HG03064 (cell line): ENCODE measurements around the gene NXN.
"Not testable (repeated sequence)": the region's sequence is repeated elsewhere in the genome, so short reads cannot be mapped to it uniquely, and the experiment has no call there.

Experiments
- ATAC-seq: cut with Tn5 transposase; IDR thresholded peaks from one replicate; pipeline ENCODE4 v1.9.1; 2021; ENCODE audit warnings: low read depth; ENCODE audit not compliant: unreplicated experiment

The NXN gene

DNA sequence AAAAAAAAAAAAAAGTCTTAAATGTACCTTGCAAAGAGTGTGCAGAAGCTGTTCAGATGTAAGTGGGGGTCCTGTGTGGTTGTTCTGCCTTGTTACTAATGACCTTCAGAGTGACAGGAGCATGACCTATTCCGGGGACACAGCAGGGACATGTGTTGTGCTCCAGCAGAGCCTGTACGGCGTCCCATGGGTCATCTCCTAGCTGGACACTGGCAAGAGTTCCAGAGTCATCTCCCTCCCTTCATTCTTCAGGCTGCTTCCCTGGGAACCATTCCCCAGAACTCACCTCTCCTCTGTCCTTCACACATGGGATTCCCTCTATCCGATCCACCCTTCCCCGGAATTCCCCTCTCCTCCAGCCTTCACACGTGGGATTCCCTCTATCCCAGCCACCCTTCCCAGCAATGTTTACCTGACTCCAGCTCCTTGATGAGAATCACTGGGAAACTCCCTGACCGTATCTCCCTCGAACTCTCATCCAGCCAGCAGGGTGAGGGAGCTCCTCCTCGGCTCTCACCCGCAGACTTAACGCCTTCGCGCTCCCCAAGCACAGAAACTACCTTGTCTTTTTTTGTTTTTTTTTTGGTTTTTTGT is 111.6 kb downstream of the NXN start:
- ATAC-seq = no peak

DNA sequence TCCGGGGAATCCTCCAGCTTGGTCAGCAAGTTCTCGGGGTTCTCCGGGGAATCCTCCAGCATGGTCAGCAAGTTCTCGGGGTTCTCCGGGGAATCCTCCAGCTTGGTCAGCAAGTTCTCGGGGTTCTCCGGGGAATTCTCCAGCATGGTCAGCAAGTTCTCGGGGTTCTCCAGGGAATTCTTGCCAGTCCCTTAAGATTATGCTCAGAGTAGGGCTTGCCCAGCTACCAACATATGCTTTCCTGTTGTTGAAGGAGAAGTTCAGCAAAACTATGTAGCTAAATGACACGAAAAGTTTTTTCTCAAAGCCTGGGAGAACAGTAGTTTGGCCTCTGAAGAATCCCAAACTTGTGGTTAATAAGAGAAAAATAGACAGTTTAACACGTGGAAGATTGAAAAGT is 112.3 kb downstream of the NXN start:
- not testable (repeated sequence) for ATAC-seq

DNA sequence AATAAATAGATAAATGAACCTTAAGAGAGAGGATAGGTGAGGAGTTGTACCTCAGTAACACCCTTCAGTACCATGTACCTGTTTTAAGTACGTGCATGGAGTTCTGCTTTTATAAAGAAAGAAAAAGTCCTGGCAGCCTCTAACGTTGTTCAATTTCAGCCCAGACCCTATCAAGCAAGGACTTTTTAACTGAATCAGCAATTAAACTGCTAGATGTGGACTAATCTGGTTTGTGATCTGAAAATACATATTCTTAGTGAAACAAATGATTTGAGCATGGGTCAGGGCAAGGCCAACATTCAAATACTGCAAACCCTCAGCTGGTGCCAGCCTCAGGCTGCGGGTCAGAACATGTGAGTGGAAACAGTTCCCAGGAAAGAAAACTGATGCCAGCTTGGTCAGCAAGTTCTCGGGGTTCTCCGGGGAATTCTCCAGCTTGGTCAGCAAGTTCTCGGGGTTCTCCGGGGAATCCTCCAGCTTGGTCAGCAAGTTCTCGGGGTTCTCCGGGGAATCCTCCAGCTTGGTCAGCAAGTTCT is 112.9 kb downstream of the NXN start:
- no peak for ATAC-seq

DNA sequence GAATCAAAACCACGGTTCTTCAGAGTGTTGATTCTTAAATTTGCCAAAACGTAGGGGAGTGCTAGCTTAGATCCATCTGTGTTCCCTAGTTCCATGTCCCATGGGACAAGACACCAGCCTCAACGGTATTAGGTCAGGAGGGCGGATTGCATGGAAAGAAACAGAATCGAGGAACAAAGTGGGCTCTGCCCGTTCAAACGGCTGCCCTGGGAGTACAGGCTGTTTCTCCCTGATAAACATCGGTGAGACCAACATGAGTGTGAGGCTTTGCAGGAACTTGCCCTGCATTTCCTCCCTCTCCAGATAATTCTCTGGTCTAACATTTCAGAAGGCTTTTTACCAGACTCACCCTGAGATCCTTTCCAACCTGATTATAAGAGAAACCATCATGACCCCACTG is 115.3 kb downstream of the NXN start:
- no peak for ATAC-seq

DNA sequence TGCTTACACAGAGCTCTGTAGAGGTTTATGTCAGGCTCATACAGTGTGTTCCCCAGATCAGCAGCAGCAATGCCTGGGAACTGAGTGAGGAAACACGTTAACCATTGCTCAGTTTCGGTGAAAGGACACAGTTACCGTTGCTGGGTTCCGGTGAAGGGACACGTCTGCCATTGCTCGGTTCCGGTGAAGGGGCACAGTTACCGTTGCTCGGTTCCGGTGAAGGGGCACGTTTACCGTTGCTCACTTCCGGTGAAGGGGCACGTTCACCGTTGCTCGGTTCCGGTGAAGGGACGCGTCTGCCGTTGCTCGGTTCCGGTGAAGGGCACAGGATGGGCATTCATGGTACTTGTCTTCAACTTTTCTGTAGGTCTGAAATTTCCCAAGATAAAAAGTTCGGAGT is 115.7 kb downstream of the NXN start:
- ATAC-seq = no peak

DNA sequence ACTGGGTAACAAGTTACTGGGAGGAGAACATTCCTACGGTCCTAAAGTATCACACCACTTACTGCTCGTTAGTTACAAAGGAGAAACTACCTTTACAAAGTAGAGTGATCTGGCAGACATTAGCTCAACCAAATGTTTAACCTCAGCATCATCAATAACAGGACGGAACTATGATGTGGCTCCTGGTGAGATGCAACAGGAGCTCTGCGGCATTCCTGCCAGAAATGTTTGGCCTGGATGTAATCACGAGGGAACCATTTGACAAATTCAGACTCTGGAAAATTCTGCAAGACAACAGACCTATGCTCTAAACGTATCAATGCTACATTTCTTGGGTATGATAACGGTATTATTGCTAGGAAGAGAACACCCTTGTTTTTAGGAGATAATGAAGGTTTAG is 117.0 kb downstream of the NXN start:
- ATAC-seq = no peak

DNA sequence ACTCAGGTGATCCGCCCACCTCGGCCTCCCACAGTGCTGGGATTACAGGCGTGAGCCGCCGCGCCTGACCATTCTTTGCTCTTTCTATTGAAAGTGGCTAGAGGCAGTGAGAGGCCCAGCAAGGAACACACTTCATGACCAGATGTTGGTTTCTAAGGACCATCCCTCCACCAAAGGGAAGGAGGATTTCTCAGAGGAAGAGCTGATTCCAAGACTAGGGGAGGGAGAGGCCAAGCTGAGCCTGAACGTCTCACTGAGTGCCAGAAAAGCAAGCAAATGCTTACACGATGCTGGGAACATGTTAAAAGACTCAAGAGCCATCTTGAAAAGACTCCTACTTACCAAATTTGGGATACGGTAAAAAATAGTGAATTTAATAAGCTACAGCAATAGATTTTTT is 118.2 kb downstream of the NXN start:
- no peak for ATAC-seq

DNA sequence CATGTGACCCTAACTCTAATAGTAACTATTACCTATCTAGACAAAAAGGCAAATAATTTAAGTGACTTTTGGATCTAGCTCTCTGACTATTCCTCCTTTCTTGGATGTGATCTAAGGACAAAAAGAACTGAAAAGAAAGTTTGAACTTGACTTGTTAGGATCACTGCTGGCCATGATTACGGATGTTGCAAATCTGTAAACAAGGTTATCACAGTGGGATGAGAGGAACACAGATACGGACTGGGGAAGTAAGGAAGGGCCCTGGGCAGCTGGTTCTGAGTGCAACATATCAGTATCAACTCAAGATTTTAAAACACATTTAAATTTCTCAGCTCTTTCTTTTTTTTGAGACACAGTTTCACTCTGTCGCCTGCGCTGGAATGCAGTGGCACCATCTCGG is 118.8 kb downstream of the NXN start:
- ATAC-seq = no peak

DNA sequence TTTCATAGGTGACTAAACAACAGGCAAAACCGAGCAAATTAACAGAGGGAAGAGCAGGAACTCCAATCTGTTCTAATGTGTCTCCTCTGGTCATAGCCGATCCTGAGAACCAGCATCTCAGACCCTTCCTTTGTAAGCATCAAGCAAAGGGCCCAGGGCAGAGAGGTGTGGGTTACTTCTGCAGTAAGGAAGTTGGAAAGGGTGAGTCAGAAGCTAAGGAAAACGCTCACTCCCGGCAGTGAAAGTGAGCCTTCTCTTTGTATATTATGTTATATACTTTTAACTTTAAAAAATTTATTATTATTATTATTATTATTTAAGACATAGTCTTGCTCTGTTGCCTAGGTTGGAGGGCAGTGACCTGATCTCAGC is 119.8 kb downstream of the NXN start:
- no peak for ATAC-seq

DNA sequence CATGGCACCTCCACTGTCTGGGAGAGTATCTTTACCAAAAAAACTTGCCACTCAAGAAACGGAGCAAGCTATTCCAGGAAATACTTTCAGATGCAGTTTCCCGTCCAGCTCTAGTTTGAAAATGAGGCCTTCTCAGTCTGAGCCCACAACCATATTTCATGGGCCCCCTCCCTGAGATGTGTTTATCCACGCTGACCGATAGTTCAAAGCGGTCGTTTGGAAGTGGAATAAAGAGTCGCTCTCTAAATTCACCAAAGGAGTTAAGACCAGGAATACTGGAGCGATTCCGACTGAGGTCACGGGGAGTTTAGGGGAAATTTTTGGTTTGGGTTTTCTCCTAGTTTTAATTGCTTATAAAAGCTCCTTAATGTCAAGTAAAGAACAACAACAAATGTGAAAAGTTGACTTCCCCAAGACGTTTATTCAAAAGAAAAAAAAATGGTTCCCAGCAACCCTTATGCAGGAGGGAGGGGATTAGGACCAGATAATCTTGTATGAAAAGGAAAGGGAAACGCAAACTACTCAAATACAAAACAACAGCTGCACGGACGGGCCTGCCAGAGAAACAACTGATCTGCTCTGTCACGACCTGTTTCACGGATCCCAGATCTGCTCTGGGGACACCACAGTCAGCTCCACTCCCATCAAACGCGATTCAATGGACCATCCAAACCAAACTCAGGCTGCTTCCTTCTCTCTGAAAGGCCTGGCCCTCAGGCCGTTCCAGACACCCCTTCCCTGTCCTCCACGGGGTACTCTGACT is 120.3 kb downstream of the NXN start:
- ATAC-seq = no peak

DNA sequence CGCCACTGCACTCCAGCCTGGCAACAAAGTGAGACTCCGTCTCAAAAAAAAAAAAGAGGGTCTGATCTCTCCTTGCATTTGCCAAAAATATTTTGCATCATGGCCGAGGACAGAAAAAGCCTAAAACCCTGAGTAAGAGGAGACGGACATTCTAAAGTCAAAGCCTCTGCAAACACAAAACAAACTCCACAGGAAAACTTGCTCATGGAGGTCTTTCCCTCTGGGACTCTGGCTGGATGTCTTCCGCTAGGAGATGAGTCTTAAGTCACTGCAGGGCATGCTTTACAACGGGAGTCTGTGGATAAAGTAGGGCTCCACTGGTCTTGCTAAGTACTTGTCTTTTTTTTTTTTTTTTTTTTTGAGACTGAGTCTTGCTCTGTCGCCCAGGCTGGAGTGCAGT is 123.4 kb downstream of the NXN start:
- ATAC-seq = no peak

DNA sequence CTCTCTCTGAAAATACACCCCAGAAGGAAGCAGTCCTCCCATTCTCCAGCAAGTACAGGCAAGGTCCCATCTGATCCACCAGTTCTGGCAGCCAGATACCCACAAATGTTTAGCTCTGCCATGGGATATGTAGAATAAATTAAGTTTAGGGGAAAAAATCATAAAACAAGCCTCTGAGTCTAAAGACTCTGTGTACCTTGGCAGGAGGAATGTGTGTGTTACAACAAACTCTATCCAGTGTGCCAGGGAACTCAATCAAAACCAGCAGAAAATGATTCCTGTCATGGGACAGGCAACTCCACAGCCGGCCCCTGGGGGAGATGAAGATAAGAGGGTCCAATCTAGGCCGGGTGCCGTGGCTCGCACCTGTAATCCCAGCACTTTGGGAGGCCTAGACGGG is 124.0 kb downstream of the NXN start:
- no peak for ATAC-seq

DNA sequence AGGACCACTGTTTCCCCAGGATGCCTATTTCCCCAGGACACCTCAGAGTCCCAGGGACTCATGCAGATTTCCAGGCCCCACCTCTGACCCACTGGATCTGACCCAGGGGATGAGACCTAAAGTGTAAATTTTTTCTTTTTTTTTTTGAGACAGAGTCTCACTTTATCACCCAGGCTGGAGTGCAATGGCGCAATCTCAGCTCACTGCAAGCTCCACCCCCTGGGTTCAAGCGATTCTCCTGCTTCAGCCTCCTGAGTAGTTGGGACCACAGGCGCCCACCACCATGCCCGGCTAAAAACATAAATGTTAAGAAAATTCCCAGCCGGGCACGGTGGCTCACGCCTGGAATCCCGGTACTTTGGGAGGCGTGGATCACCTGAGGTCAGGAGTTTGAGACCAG is 126.7 kb downstream of the NXN start:
- not testable (repeated sequence) for ATAC-seq

DNA sequence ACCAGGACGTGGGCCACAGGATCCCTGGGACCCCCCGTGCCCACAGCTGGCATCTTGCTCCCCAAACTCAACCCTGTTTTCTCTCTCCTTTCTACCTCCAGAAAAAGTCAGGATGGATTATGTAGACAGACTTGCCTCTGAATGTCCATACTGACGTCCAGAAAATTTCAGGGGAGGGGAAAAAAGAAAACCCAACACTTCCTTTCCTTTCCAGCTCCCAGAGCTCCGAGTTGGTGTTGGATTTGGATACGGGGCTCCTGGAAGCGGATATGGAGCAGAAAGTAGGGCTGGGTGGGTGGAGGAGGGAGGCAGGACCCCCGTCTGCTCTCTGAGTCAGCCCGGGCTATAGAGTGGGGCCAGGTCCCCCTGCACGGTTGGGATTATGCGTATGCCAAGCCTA is 127.2 kb downstream of the NXN start:
- ATAC-seq = no peak

DNA sequence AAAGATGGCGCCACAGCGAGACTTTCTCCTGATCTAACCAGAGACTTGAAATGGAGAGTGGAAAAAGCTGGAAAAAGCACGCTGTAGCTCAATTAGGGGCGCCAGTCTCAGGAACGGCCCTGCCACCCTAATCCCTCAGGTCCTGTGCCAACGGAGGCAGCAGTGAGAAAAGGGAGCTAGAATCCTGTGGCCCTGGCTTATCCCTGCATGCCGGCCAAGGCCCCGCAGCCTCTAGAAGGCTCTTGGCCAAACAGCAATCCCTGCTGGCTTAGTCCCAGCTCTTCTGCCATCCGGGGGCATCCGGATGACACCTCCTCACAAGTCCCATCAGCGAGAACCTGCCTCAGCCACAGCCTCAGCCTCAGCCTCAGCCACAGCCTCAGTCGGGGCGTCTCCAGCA is 127.7 kb downstream of the NXN start:
- no peak for ATAC-seq

DNA sequence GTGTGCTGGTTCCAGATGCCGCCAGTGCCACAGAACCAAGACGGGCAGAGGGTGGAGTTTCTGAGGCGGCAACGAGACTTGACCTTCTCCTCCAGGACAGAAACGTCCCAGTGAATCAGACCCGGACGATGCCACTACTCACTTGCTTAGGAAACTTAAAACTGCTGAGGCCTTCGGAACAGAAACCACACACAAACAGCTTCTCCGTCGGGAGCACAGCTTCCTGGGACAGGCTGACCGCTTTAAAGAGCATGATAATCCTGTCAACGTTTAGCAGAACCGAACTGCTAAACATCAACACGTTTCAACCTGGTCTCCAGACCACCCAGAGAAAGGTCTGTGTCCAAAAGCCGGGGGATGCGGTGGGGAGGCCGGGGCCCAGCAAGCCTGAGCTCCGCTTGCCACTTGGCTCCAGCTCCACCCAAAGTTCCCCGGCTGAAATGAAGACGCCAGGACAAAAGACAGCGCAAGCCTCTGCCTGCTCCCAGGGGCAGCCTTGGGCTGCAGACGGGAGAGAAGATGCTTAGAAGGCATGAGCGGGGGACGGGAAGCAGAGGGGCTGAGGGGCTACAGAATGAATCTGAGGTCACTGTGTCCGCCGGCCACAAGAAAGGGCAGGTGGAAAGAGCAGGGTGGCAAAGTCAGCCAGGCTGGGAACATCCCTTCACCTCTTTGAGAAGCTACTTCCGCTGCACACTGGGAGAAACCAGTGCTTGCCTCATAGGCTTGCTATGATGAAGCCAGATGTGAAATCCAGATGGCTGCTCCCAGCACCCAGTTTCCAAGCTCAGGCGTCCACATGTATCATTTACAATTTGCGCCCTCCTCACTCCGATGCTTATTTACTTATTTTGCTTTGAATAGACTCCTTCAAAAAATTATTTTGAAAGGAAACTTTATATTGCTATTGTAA is 128.5 kb downstream of the NXN start:
- no peak for ATAC-seq

DNA sequence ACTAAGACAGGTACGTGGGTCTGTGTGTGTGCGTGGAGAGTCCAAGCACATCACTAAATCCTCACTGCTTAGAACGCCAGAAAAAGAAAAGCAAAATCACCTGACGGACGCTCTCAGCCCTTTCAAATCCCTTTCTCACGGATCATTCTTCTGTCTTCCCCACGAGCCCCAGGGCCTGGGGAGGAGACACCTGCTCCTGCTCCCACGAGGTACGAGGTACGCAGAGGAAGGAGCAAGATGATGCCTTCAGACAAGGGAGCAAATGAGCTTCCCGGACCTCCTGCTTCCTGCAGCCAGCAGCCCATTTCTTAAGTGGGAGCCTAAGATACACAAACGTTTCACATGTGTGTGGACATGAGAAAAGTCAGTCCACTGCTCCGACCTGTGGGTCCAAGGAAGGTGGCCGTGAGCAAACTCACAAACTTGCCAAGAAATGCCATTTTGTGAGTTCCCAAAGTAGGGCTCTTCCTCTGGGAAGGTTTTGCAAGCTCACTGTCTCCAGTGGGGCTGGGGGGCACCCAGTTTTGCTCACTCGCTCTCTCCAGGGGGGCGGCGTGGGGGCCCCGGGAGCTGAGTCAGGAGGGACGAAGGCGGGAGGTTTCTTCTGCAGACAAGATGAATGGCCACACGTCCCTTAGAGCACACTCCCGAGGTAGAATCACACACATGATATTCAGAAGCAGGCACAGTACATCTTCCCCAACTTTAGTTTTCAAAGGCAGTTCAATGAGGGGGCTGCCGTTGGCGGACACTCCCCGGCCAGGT is 129.3 kb downstream of the NXN start:
- no peak for ATAC-seq

DNA sequence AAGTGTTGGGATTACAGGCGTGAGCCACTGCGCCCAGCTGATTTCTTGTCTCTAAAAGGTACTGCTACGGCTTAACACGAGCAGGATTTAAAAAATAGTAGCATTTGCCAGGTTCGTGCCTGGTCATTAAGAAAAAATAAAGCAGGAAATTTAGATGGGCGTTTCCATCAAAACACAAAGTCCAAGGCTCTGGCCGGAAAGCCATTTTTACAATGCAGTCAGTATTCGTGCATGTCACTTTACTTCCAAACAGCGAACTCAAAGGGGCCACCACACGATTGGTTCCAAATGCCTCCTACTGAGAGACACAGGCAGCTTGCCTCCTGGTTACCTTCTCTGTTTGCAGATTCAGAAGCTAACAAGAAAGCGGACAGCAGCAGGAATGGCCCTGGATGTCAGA is 131.2 kb downstream of the NXN start:
- ATAC-seq = no peak

DNA sequence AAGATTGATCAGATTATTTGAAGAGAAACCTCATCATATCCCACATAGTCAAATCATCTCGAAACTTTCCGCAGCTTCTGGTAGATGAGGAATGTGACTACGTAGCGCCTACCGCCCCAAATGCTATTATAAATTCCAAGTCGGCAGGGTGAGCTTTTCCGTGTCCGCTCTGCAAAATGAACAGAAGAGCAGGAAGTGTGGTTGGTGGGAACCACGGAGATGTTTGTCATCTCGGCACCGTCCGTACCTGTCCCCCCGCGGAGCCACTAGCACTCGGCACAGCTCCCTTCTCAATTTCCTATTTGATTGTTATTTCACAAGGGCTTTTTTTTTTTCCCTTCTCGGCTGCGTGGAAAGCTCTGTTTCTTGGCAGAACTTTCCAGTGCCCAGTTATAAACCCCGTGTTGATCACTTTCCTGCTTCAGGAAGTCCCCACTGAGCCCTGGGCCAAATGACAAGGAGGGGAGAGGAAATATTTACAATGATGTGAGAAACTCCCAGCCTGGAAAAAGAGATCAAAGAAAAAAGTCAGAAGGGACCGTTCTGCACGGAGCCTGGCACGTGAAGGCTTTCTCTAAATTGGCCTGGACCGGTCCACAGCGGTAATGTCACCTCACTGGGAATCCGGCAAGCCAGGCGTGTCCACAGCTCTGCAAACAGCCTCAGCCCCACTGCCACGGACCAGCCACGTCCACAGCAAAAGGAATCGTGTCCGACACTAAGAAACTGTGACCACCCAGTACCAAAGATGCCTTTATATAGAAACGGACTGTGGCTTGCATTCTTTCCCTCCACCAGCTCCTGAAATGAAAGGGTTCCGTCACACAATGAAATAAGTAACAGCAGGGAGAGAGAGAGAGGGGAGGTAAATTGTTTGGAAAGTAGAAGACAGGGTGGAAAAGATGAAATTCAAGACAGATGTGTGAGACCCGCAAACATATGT is 132.4 kb downstream of the NXN start:
- no peak for ATAC-seq

DNA sequence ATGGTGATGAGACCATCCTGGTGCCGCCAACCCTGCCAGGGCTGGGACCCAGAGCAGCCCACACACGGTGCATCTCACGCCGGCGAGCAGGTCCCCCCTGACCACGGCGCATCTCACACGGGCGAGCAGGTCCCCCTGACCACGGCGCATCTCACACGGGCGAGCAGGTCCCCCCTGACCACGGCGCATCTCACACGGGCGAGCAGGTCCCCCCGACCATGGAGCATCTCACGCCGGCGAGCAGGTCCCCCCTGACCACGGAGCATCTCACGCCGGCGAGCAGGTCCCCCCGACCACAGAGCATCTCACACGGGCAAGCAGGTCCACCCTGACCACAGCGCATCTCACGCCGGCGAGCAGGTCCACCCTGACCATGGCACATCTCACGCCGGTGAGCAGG is 138.3 kb downstream of the NXN start:
- no peak for ATAC-seq
